Prostate gland (tissue), 2 donors: ENCODE data around the gene DKK3. TPM values are rescaled to one million over a fixed set of nuclear protein-coding genes. Genes with fewer than 3 reads are reported as not detected.
A peak's percentile ranks its signal among the peaks of the same experiment; 100 is the strongest.

ENCODE experiments used
- DNase-seq: peaks from one replicate; pipeline ENCODE4 v3.0.0-alpha.2; 2019; ENCODE audit warnings: low spot score
- H3K27ac ChIP-seq, 2 donors: fragments of 200-600 bp; sonication (generic); 2 replicates each; pipeline ENCODE4 v1.5.1; 2017 to 2019
- H3K27me3 ChIP-seq: fragments of 200-600 bp; sonication (generic); replicated peaks from 2 replicates; pipeline ENCODE4 v1.5.1; 2019; ENCODE audit not compliant: insufficient read depth
- H3K36me3 ChIP-seq, 2 donors: fragments of 200-600 bp; sonication (generic); 1 replicate in 1 of 2; 2 replicates in 1 of 2; pipeline versions ENCODE4 v1.5.1 to v1.8.1; 2017 to 2019
- H3K4me1 ChIP-seq: fragments of 200-600 bp; sonication (generic); replicated peaks from 2 replicates; pipeline ENCODE4 v1.5.1; 2019
- H3K4me3 ChIP-seq, 2 donors: fragments of 200-600 bp; sonication (generic); 2 replicates each; pipeline ENCODE4 v1.5.1; 2017 to 2019
- H3K9me3 ChIP-seq: fragments of 200-600 bp; sonication (generic); 2 replicates; pipeline ENCODE4 v1.5.1; 2017
- CTCF ChIP-seq, 4 experiments: fragments of 200-600 bp in 2 of 4; fragments of 450-650 bp in 2 of 4; sonication (generic) in 2 of 4; IDR thresholded peaks; 1 replicate in 3 of 4; 2 replicates in 1 of 4; pipeline ENCODE4 v1.5.1; 2016 to 2019; ENCODE audit warnings: antibody characterized with exemption in 4 of 4, mild to moderate bottlenecking in 2 of 4, moderate library complexity in 2 of 4
- POLR2A ChIP-seq: fragments of 450-650 bp; IDR thresholded peaks from one replicate; pipeline ENCODE4 v1.6.1; 2016; ENCODE audit warnings: antibody characterized with exemption, mild to moderate bottlenecking
- POLR2AphosphoS5 ChIP-seq: sonication (generic); formaldehyde crosslinking; IDR thresholded peaks from one replicate; pipeline ENCODE4 v1.6.1; 2017; ENCODE audit warnings: antibody characterized with exemption
- WGBS: methylation state at CpG from one replicate; pipeline ENCODE4 v1.1.5; 2018; 5-methylcytosine and 5-hydroxymethylcytosine counted together
- intact Hi-C: fragments of 100-400 bp; cut with DNase I; formaldehyde crosslinking; loops from one replicate; pipeline ENCODE4 v1.14.2; 2022
- total RNA-seq, 2 donors: library from RNA; depleted of rRNA; stranded (reverse); fragments of >200 nt; gene quantifications; one replicate each; pipeline ENCODE4 v1.1.0, GENCODE V29; 2016

The DKK3 gene
- total RNA-seq, 2 donors from 2014 or later = 160 to 273 TPM

DNA sequence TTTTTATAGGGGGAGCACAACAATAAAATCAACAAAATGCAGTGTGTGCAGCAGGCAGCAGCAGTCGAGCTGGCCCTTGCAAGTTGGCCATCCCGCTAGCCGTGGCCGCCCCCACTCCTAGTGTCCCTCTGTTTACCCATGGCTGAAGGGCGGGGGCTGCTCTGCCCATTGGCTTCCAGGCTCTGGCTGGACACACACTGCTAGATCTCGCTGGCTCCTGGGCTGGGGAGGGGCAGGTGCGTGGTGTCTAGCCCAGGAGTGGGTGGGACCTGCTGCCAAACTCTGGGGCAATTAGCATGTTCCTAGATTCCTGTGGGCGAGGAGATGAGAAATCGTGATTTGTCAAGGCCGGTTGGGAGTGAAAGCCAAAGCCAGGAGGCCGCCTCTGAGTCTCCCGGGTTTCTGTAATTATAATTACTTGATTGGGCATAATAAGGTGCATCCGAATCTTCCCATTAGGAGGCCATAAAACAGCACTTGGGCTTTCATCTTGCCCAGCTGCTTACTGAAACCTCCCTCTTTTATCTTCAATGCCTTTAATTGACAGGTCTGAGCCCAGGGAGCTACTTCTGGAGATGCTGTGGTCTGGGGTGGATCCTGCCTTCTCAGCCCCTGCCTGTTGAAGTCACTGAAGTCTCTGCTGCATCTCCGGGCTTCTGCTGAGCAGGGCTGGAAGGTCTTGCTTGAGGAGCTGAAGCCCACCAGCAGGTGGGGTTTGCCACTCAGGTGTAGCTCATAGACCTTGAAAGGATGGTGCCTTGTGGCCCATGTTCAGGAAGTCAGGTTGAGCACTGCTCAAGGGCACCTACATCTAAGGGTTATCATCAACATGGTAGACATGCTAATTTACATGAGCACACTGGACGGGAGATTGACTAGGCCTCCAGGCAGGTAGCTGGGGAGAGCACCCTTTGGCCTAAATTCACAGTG is 44.5 kb upstream of the DKK3 start:
- Histone ChIP-seq H3K27me3 (no peaks in the 10 kb centered on the region), H3K4me3 (no peak overlapping the region), H3K36me3 (no peaks in the 10 kb centered on the region), H3K4me1 (peaks cover 13% of the 10 kb centered on the region), H3K27ac (no peak overlapping the region), H3K9me3 (no peaks in the 10 kb centered on the region)
- WGBS = 92% methylated on average over 15 of the region's 15 CpGs
- TF ChIP-seq POLR2A (no peak), POLR2AphosphoS5 (no peak), CTCF (IDR thresholded peaks at IDR 0.05) (no peak)
- intact Hi-C loops = no loop called here
- no peak for DNase-seq

DNA sequence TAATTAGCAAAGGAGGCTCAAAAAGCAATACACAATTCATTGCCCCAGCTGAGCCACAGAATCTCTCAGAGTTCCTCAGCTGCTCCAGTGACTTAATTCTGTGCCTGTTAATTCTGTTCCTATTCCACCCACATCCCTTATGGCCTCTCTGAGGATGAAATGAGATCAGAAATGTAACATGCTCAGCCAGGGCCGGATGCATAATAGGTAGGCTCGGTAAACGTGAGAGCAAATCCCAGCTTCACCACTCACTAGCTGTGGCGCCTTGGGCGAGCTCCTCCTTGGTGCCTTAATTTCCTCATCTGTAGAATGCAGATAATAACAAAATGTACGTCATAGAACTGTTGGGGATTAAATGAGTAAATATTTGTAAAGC is 42.8 kb upstream of the DKK3 start:
- no peaks in the 10 kb centered on the region for H3K36me3 ChIP-seq
- intact Hi-C loops = no loop called here
- no peak for DNase-seq
- H3K27ac ChIP-seq = peak overlapping the region; percentile 59 to 65
- H3K27me3 ChIP-seq = no peaks in the 10 kb centered on the region
- no peak overlapping the region for H3K4me3 ChIP-seq
- peaks cover 13% of the 10 kb centered on the region for H3K4me1 ChIP-seq
- no peak for TF ChIP-seq CTCF (IDR thresholded peaks at IDR 0.05)
- TF ChIP-seq POLR2A = no peak
- TF ChIP-seq POLR2AphosphoS5 = no peak
- H3K9me3 ChIP-seq = no peaks in the 10 kb centered on the region
- whole genome bisulfite sequencing = 76% methylated on average over 6 of the region's 6 CpGs

- intact Hi-C loops = no loop called here
- DNase-seq = peak; percentile 76
Observed at GRCh38 chr11:12050470-12051286, 42.3 kb upstream of the DKK3 start.

GRCh38 chr11:12048936-12049790 is 40.7 kb upstream of the DKK3 start:
- H3K4me1 ChIP-seq = peaks cover 13% of the 10 kb centered on the region
- no peak overlapping the region for H3K4me3 ChIP-seq
- TF ChIP-seq POLR2A (no peak), CTCF (IDR thresholded peaks at IDR 0.05) (no peak), POLR2AphosphoS5 (no peak)
- H3K36me3 ChIP-seq = no peaks in the 10 kb centered on the region
- no peak for DNase-seq
- H3K27ac ChIP-seq = peak overlapping the region; percentile 65 to 75
- no peaks in the 10 kb centered on the region for H3K9me3 ChIP-seq
- no peaks in the 10 kb centered on the region for H3K27me3 ChIP-seq
- WGBS = 86% methylated on average over 18 of the region's 18 CpGs
- intact Hi-C loops = no loop called here

More at GRCh38 chr11:12050470-12051286, 42.3 kb upstream of the DKK3 start:
- Histone ChIP-seq H3K9me3 (no peaks in the 10 kb centered on the region), H3K27ac (peak overlapping the region; percentile 65 to 75), H3K36me3 (no peaks in the 10 kb centered on the region), H3K4me1 (peaks cover 13% of the 10 kb centered on the region), H3K4me3 (no peak overlapping the region), H3K27me3 (no peaks in the 10 kb centered on the region)
- TF ChIP-seq CTCF (IDR thresholded peaks at IDR 0.05) = peak in 1 of 4 experiments; percentile 21
- TF ChIP-seq POLR2A = no peak
- peak; percentile 94 for TF ChIP-seq POLR2AphosphoS5
- WGBS = 37% methylated on average over 10 of the region's 10 CpGs
